Measurements from ENCODE around the gene RAPGEF4. TPM values are rescaled to one million over a fixed set of nuclear protein-coding genes. Genes with fewer than 3 reads are reported as not detected.

RAPGEF4 gene
- total RNA-seq, 1 experiment from 2014 or later = not detected

DNA sequence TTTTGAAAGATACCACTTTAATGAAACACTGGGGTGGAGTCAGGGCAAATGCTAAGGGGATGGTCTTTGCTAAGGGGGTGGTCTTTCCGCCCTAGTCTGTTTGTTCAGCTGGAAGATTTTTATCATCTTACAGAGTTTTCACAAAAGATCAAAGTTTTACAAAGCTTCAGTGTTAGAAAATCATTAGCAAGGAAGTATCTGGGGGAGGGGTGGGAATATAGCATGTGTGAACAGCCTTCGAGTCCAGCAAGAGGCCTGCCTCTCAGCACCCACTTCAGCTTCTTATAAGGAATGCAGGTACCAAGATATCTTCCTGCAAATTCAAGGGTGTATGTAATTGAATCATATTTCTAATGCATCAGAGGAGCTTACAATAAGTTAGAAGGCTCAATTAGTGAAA lies 112.9 kb downstream of the RAPGEF4 start:
- H3K79me2 ChIP-seq (ENCODE audit: low read depth) = no peaks in the 10 kb centered on the region
- H3K27me3 ChIP-seq (ENCODE audit: insufficient read depth, low read depth) = no peaks in the 10 kb centered on the region
- H4K20me1 ChIP-seq (ENCODE audit: insufficient read depth) = no peaks in the 10 kb centered on the region
- no peak overlapping the region for H3K27ac ChIP-seq
- POLR2A ChIA-PET (ENCODE audit: unreplicated experiment) = interaction anchor here (0.6 to 0.7 kb wide), 2 partner anchors 9 to 437 kb away, joined by 4 to 6 read pairs; no protein-coding TSS in a partner anchor
- intact Hi-C loops (cut with micrococcal nuclease; ENCODE audit: unreplicated experiment) = no loop called here
- no peaks in the 10 kb centered on the region for H3K9me2 ChIP-seq (ENCODE audit: insufficient read depth)
- H3F3A ChIP-seq (ENCODE audit: insufficient read depth, low read depth) = no peaks in the 10 kb centered on the region
- no peaks in the 10 kb centered on the region for H3K36me3 ChIP-seq (ENCODE audit: low read depth)
- H3K4me1 ChIP-seq (replicated peaks; ENCODE audit: insufficient read depth) = no peaks in the 10 kb centered on the region
- DNase-seq = no peak
- no peak overlapping the region for H2AFZ ChIP-seq
- no peaks in the 10 kb centered on the region for H3K9me3 ChIP-seq (ENCODE audit: insufficient read depth, low read depth)
- no peak overlapping the region for H3K4me2 ChIP-seq
- no TSS peak for BruUV-seq (replicated peaks)
- no peak for TF ChIP-seq EZH2 (IDR thresholded peaks at IDR 0.05; ENCODE audit: low read depth)
- TF ChIP-seq, protein P1, sequence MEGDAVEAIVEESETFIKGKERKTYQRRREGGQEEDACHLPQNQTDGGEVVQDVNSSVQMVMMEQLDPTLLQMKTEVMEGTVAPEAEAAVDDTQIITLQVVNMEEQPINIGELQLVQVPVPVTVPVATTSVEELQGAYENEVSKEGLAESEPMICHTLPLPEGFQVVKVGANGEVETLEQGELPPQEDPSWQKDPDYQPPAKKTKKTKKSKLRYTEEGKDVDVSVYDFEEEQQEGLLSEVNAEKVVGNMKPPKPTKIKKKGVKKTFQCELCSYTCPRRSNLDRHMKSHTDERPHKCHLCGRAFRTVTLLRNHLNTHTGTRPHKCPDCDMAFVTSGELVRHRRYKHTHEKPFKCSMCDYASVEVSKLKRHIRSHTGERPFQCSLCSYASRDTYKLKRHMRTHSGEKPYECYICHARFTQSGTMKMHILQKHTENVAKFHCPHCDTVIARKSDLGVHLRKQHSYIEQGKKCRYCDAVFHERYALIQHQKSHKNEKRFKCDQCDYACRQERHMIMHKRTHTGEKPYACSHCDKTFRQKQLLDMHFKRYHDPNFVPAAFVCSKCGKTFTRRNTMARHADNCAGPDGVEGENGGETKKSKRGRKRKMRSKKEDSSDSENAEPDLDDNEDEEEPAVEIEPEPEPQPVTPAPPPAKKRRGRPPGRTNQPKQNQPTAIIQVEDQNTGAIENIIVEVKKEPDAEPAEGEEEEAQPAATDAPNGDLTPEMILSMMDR (conservative IDR thresholded peaks at IDR 0.05) = no peak
- H3K4me3 ChIP-seq = no peak overlapping the region
- CTCF ChIA-PET = no interaction called here

DNA sequence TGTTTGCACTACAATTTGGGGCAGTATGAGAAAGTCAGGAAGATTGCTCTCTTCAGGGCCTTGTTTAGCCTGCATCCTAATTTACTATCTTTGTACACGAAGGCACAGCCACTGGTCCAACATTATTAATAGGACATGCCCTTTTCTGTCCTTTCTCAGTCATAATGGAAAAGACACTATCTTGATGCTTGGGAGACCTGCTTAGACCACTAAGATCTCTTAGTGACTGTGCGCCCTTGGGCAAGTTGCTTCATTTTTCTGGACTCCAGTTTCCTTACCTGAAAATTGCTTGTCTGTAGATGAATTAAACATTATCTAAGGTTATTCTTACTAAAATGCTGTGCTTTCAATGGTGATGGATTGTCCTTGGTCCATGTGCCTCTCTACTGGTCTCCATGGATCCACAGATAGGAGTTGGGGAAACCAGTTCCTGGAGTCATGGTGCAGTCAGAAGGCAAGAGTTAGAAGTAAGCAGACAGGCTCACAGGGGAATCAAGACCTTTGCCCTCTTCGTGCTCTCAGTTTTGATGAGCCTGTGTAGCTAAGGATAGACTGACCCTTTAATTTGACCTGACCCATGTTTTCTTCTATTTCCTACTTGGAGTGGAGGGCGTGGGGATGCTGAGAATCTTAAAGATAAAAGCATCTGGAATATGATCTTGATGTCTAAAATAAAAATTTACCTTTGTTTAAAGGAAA lies 114.0 kb downstream of the RAPGEF4 start:
- DNase-seq = no peak
- no peaks in the 10 kb centered on the region for H3K36me3 ChIP-seq (ENCODE audit: low read depth)
- no TSS peak for BruUV-seq (replicated peaks)
- intact Hi-C loops (cut with micrococcal nuclease; ENCODE audit: unreplicated experiment) = no loop called here
- H3K27ac ChIP-seq = no peak overlapping the region
- no peak overlapping the region for H3K4me3 ChIP-seq
- H3K9me3 ChIP-seq (ENCODE audit: insufficient read depth, low read depth) = no peaks in the 10 kb centered on the region
- H3K79me2 ChIP-seq (ENCODE audit: low read depth) = no peaks in the 10 kb centered on the region
- no peak overlapping the region for H2AFZ ChIP-seq
- ChIA-PET CTCF (no interaction called here), POLR2A (ENCODE audit: unreplicated experiment) (interaction anchor here (0.5 kb wide), 1 partner anchor 11 kb away, joined by 3 read pairs; no protein-coding TSS in a partner anchor)
- no peaks in the 10 kb centered on the region for H4K20me1 ChIP-seq (ENCODE audit: insufficient read depth)
- H3K4me1 ChIP-seq (replicated peaks; ENCODE audit: insufficient read depth) = no peaks in the 10 kb centered on the region
- H3K4me2 ChIP-seq = no peak overlapping the region
- TF ChIP-seq, protein P1 (conservative IDR thresholded peaks at IDR 0.05) = no peak
- TF ChIP-seq EZH2 (IDR thresholded peaks at IDR 0.05; ENCODE audit: low read depth) = no peak
- no peaks in the 10 kb centered on the region for H3K9me2 ChIP-seq (ENCODE audit: insufficient read depth)
- no peaks in the 10 kb centered on the region for H3F3A ChIP-seq (ENCODE audit: insufficient read depth, low read depth)
- no peaks in the 10 kb centered on the region for H3K27me3 ChIP-seq (ENCODE audit: insufficient read depth, low read depth)

GRCh38 chr2:172855588-172855987 lies 119.9 kb downstream of the RAPGEF4 start:
- Histone ChIP-seq H3K27me3 (ENCODE audit: insufficient read depth, low read depth) (no peaks in the 10 kb centered on the region), H4K20me1 (ENCODE audit: insufficient read depth) (no peaks in the 10 kb centered on the region), H3K36me3 (ENCODE audit: low read depth) (no peaks in the 10 kb centered on the region), H3K9me3 (ENCODE audit: insufficient read depth, low read depth) (no peaks in the 10 kb centered on the region), H3F3A (ENCODE audit: insufficient read depth, low read depth) (no peaks in the 10 kb centered on the region), H3K27ac (no peak overlapping the region), H3K9me2 (ENCODE audit: insufficient read depth) (no peaks in the 10 kb centered on the region), H3K4me1 (replicated peaks; ENCODE audit: insufficient read depth) (no peaks in the 10 kb centered on the region), H3K4me3 (no peak overlapping the region), H3K4me2 (no peak overlapping the region), H2AFZ (no peak overlapping the region), H3K79me2 (ENCODE audit: low read depth) (no peaks in the 10 kb centered on the region)
- TF ChIP-seq EZH2 (IDR thresholded peaks at IDR 0.05; ENCODE audit: low read depth) = no peak
- TF ChIP-seq, protein P1 (conservative IDR thresholded peaks at IDR 0.05) = no peak
- CTCF ChIA-PET = no interaction called here
- intact Hi-C loops (cut with micrococcal nuclease; ENCODE audit: unreplicated experiment) = no loop called here
- POLR2A ChIA-PET (ENCODE audit: unreplicated experiment) = no interaction called here
- DNase-seq = no peak
- no TSS peak for BruUV-seq (replicated peaks)
